MG63 (cell line): ENCODE data around the gene C10orf71. TPM values are rescaled to one million over a fixed set of nuclear protein-coding genes. Genes with fewer than 3 reads are reported as not detected.

ENCODE experiments used
- DNase-seq: peaks from one replicate; pipeline ENCODE4 v3.0.0-alpha.2; 2020
- H3K27me3 ChIP-seq: fragments of 250-450 bp; sonication (Bioruptor Pico); 2 replicates; pipeline ENCODE4 v1.5.1; 2020; ENCODE audit warnings: mild to moderate bottlenecking, moderate library complexity
- H3K36me3 ChIP-seq: fragments of 250-450 bp; sonication (Bioruptor Pico); 2 replicates; pipeline ENCODE4 v1.5.1; 2020; ENCODE audit warnings: mild to moderate bottlenecking, moderate library complexity
- H3K4me3 ChIP-seq: fragments of 250-450 bp; sonication (Bioruptor Pico); 2 replicates; pipeline ENCODE4 v1.5.1; 2020; ENCODE audit warnings: mild to moderate bottlenecking, moderate library complexity
- H3K9me3 ChIP-seq: fragments of 250-450 bp; sonication (Bioruptor Pico); 2 replicates; pipeline ENCODE4 v1.5.1; 2020; ENCODE audit warnings: mild to moderate bottlenecking, moderate library complexity
- total RNA-seq: library from RNA; depleted of rRNA; stranded (reverse); fragments of >200 nt; shearing (Covaris generic); gene quantifications from 2 replicates; pipeline ENCODE4 v1.2.3, GENCODE V29; 2014; ENCODE audit warnings: low replicate concordance

Gene C10orf71
- total RNA-seq, 1 experiment from 2014 or later: not detected

- DNase-seq: no peak
- Histone ChIP-seq H3K36me3 (no peaks in the 10 kb centered on the region), H3K27me3 (no peaks in the 10 kb centered on the region), H3K9me3 (peaks cover 28% of the 10 kb centered on the region), H3K4me3 (no peak overlapping the region)
These were observed 30.8 kb upstream of the C10orf71 start for GRCh38 chr10:49268185-49268584.

GRCh38 chr10:49269523-49269922 lies 29.4 kb upstream of the C10orf71 start:
- Histone ChIP-seq H3K4me3 (no peak overlapping the region), H3K27me3 (no peaks in the 10 kb centered on the region), H3K9me3 (peaks cover 28% of the 10 kb centered on the region), H3K36me3 (no peaks in the 10 kb centered on the region)
- no peak for DNase-seq

- DNase-seq: no peak
- Histone ChIP-seq H3K4me3 (no peak overlapping the region), H3K9me3 (peaks cover 18% of the 10 kb centered on the region), H3K27me3 (no peaks in the 10 kb centered on the region), H3K36me3 (no peaks in the 10 kb centered on the region)
These were observed 28.4 kb upstream of the C10orf71 start for GRCh38 chr10:49270565-49270964.

DNA sequence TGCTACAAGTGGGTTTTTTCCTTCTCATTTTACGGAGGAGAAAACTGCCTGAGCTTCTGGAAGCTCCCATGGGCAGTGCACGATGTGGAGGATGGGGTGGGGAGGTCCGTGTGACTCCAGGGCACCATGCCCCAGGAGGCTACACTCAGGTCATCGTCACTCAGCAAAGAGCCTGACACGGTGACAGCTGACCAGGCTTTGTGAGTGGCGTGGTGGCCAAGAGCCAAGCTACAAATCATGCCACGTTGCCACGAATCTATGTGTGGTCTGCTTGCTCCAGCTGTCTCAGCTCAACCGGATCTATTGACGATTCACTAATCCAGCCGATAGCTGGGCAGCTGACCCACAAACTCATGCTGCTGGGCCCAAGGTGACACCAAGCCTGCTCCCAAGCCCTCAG lies 27.6 kb upstream of the C10orf71 start:
- DNase-seq: no peak
- Histone ChIP-seq H3K4me3 (no peak overlapping the region), H3K36me3 (no peaks in the 10 kb centered on the region), H3K27me3 (no peaks in the 10 kb centered on the region), H3K9me3 (peaks cover 10% of the 10 kb centered on the region)

- no peak overlapping the region for H3K4me3 ChIP-seq
- H3K9me3 ChIP-seq: peaks cover 4% of the 10 kb centered on the region
- H3K27me3 ChIP-seq: no peaks in the 10 kb centered on the region
- DNase-seq: peak; percentile 79
- H3K36me3 ChIP-seq: no peaks in the 10 kb centered on the region
These were observed 26.5 kb upstream of the C10orf71 start for GRCh38 chr10:49272251-49273081.

DNA sequence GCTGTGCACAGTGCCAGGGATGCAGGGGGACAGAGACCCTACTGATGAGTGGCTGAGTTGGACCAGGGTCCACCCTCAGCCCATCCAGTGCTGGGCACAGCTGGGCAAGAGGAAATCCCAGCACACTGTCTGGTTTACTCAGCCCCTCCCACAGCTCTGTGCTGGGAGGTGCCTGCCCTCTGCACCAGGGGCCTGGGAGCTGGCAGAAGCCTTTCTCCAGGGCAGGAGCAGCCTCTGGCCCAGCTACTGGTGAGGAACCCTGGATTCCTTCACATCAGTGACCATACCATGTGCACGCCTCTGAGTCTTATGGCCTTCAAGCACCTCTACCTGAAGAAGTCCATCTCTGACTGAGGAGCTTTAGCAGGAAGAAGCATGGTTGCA lies 25.9 kb upstream of the C10orf71 start:
- Histone ChIP-seq H3K36me3 (no peaks in the 10 kb centered on the region), H3K27me3 (no peaks in the 10 kb centered on the region), H3K9me3 (no peaks in the 10 kb centered on the region; the same call in 1 of the 2 replicates), H3K4me3 (no peak overlapping the region)
- DNase-seq: no peak

DNA sequence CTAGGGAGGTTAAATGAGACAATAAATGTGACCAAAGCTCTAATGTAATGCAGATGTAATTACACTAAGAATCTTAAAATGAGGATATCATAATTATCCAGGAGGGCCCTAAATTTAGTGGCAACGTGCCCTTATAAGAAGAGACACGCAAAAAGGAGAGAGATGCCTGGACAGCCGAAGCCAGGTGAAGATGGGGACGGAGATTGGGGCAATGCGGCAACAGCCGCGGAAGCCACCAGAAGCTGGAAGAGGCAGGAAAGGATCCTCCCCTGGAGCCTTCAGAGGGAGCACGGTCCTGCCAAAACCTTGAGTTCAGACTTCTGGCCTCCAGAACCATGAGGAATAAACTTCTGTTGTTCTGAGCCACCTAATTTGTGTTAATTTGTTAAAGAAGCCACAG lies 25.3 kb upstream of the C10orf71 start:
- no peak overlapping the region for H3K4me3 ChIP-seq
- DNase-seq: no peak
- no peaks in the 10 kb centered on the region for H3K9me3 ChIP-seq
- H3K36me3 ChIP-seq: no peaks in the 10 kb centered on the region
- no peaks in the 10 kb centered on the region for H3K27me3 ChIP-seq

GRCh38 chr10:49274886-49275285 lies 24.1 kb upstream of the C10orf71 start:
- Histone ChIP-seq H3K4me3 (no peak overlapping the region), H3K9me3 (no peaks in the 10 kb centered on the region), H3K36me3 (no peaks in the 10 kb centered on the region), H3K27me3 (no peaks in the 10 kb centered on the region)
- DNase-seq: no peak

GRCh38 chr10:49275896-49276295 lies 23.1 kb upstream of the C10orf71 start:
- H3K36me3 ChIP-seq: no peaks in the 10 kb centered on the region
- no peak for DNase-seq
- H3K9me3 ChIP-seq: no peaks in the 10 kb centered on the region
- H3K27me3 ChIP-seq: no peaks in the 10 kb centered on the region
- no peak overlapping the region for H3K4me3 ChIP-seq

DNA sequence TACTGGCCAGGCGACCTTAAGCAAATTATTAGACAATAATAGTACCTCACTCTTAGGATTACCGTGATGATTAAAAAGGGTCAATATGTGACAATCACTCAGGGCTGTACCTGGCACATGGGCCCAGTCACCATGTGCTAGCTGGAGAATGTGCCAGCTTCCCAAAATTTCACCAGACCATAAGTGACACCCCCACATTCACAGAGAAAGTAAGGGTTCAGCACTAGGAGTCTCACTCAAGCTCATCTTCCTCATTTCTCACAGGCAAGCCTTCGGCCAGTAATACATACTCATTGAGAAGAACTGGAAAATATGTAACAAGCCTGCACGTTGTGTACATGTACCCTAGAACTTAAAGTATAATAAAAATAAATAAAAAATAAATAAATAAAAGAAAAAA lies 22.4 kb upstream of the C10orf71 start:
- Histone ChIP-seq H3K4me3 (no peak overlapping the region), H3K9me3 (no peaks in the 10 kb centered on the region), H3K27me3 (no peaks in the 10 kb centered on the region), H3K36me3 (no peaks in the 10 kb centered on the region)
- no peak for DNase-seq

DNA sequence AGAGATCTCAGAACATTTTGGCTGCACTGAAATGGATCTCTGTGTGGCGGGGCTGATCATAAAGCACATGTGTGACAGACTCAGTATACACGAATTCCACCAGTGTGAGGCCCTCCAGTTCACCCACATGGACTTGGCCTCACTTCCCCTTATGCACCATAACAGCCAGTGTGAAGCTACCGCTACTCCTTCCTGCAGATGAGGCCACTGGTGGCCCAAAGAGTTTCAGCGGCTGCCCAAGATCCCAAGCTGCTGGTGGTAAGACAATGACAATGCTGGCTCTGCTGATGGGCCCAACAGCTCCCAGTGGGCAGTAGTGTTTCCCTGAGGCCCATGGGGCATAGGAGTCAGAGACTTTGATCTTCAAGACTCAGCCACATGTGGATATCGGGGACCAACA lies 21.0 kb upstream of the C10orf71 start:
- no peaks in the 10 kb centered on the region for H3K27me3 ChIP-seq
- DNase-seq: no peak
- no peak overlapping the region for H3K4me3 ChIP-seq
- no peaks in the 10 kb centered on the region for H3K9me3 ChIP-seq
- no peaks in the 10 kb centered on the region for H3K36me3 ChIP-seq

DNA sequence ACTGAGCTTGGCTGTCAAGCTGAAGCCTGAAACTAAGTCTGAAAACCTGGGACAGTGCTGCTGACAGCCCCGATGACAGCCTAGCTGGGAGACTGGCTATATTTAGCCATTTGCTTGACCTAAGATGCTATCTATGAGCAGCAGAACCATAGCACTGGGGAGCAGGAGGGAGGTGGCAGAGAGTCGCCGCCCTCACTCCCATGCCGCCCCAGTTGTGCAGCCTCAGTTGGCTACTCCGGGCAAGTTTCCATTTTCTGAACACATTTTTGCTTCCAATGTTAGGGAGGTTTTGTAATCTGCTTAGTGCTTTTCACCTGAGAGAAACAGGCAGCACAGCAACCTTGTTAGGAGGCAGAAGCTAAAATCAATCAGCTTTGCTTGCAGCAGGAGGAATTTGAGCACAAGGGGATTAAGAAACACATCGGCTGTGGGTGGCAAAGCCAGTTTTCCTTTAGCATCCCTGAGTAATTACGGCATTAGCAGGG lies 20.4 kb upstream of the C10orf71 start:
- no peak for DNase-seq
- H3K9me3 ChIP-seq: no peaks in the 10 kb centered on the region
- no peaks in the 10 kb centered on the region for H3K36me3 ChIP-seq
- no peak overlapping the region for H3K4me3 ChIP-seq
- no peaks in the 10 kb centered on the region for H3K27me3 ChIP-seq

GRCh38 chr10:49279015-49279880 lies 19.7 kb upstream of the C10orf71 start:
- Histone ChIP-seq H3K27me3 (no peaks in the 10 kb centered on the region), H3K4me3 (no peak overlapping the region), H3K36me3 (no peaks in the 10 kb centered on the region), H3K9me3 (no peaks in the 10 kb centered on the region)
- no peak for DNase-seq

- peak; percentile 84 for DNase-seq
- no peaks in the 10 kb centered on the region for H3K9me3 ChIP-seq
- no peaks in the 10 kb centered on the region for H3K36me3 ChIP-seq
- H3K27me3 ChIP-seq: no peaks in the 10 kb centered on the region
- H3K4me3 ChIP-seq: no peak overlapping the region
These were observed 19.0 kb upstream of the C10orf71 start for GRCh38 chr10:49280001-49280408.

DNA sequence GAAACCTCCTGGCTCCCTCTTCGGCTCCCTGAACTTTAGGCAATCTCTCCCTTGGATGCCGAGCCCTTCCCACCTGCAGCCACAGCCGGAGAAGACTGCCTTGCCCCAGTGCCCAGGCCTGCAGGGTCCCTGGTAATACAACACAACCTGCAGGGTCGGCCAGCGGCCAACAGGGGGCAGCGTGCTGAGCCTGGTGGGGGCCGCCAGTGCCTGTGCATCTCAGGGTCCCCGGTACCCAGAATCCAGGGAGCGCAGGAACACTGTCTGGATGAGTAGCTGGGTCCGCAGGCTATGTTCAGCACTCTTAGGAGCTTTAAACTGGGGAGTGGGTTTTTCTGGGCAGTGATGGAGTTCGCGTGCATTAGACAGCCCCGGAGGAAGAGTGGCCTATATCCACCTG lies 17.5 kb upstream of the C10orf71 start:
- Histone ChIP-seq H3K27me3 (no peaks in the 10 kb centered on the region), H3K9me3 (no peaks in the 10 kb centered on the region), H3K36me3 (no peaks in the 10 kb centered on the region), H3K4me3 (no peak overlapping the region)
- no peak for DNase-seq

DNA sequence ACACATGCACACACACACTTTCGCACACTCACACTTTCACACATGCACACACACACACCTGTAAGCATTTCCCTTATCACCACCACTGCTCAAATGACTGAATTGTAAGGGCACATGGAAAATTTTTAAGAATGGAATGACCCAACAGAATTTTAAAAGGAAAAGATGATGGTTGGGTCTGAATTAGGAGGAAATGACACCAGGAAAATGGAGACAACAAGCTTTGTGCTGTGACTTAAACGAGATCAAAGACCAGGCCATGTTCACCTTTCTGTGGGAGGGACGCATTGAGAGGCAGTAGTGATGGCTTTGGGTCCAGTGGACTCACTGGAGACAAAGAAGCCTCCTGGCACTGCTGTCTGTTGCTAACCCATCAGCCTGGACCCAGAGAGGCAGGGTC lies 16.7 kb upstream of the C10orf71 start:
- no peaks in the 10 kb centered on the region for H3K9me3 ChIP-seq
- H3K4me3 ChIP-seq: no peak overlapping the region
- no peaks in the 10 kb centered on the region for H3K27me3 ChIP-seq
- H3K36me3 ChIP-seq: no peaks in the 10 kb centered on the region
- no peak for DNase-seq

DNA sequence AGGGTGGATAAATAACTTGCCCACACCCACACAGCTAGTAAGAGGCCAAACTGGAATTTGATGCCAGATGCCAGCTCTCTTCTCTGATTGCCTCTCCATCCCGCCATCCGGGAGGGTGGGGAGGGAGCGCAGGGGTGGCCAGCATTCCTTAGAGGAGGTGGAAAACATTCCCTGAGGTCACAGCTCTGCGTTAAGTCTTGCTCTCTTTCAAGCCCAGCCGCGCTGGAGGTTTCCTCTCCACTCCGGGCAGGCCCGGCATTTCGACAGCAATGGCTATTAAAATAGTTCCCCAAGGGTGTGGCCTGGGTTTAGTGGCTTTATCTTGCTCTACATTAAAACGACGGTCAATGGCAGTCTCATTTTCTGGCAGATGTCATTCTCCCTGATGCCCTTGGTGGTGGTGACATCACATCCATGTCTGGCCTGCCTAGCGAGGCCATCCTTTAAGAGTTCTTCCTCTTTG lies 16.1 kb upstream of the C10orf71 start:
- no peaks in the 10 kb centered on the region for H3K27me3 ChIP-seq
- no peaks in the 10 kb centered on the region for H3K36me3 ChIP-seq
- H3K4me3 ChIP-seq: no peak overlapping the region
- DNase-seq: no peak
- no peaks in the 10 kb centered on the region for H3K9me3 ChIP-seq
